ENCODE data around the gene PPP1R2.
"Not testable (repeated sequence)": the region's sequence is repeated elsewhere in the genome, so short reads cannot be mapped to it uniquely, and the experiment has no call there.

Gene PPP1R2

DNA sequence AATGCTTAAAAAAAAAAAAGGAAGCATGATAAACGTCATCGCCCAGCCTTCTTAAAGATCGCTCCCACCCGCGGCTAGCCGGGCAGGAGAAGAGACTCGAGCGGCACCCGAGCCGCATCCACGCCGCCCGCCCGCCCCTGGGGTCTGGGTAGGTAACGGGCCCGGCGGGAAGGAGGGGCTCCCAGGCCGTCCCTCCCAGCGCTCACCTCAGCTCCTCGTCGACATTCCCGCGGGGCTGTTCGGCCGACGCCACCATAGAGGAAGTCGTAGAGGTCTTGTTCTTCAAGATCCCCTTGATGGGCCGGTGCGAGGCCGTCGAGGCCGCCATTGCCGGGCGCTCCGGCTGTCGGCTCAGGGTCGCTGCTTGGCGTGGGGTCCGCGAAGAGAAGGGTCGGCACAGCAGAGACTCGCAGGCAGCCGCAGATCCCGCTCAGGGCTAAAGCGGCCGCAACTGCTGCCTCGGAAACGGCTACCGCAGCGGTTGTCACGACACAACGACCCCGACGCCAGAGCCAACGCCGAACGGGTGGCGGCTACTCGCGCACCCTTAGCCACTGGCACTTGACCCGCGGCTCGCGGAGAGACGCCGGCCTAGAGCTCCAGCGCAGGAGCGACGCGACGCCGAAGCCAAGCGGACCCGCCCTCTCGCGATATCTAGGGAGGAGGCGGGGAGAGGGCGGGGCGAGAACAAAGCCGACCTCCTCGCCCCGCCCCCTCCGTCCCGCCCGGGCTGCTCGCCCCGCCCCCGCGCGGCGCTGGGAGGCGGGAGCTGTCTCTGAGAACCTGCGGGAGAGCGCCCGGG is at the start of gene PPP1R2:
PPP1R2 (minus strand) TSS at position 628 of the 802 bp plus-strand sequence; CDS start at position 328, 300 bp downstream.
- peak; percentile 77 for ATAC-seq
- Mint-ChIP-seq H3K27ac (peak within 1 kb of the TSS; percentile 85), H3K9me3 (no peaks in the 10 kb centered on the region), H3K27me3 (no peaks in the 10 kb centered on the region), H3K4me3 (peak within 1 kb of the TSS; percentile 85), H3K36me3 (ENCODE audit: low read depth) (peaks cover 24% of the 10 kb centered on the region), H3K4me1 (peaks cover 73% of the 10 kb centered on the region)
- DNase-seq: peak; percentile 94

DNA sequence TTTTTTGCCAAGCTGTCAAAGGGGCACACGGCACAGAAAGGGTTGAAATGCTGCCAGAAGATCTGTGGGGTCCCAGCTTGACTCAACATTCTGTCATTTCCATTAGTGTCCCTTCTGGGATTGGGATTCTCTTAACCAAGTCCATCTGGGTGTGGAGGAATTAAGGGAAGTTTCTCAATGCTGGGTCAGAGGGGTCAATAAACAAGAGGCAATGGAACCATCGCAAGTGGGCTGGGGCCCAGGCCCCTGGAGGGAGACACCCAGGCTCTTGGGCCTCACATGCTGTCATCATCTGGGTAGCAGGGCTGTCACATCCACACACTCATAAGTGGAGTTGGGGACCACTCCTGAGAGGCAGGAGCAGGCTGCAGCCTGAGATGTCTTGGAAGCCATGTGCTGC is 48.7 kb upstream of the PPP1R2 start:
- no peak for ATAC-seq
- Mint-ChIP-seq H3K27ac (no peak overlapping the region), H3K4me3 (no peak overlapping the region), H3K4me1 (no peaks in the 10 kb centered on the region), H3K27me3 (no peaks in the 10 kb centered on the region), H3K9me3 (no peaks in the 10 kb centered on the region), H3K36me3 (ENCODE audit: low read depth) (no peaks in the 10 kb centered on the region)
- DNase-seq: no peak

DNA sequence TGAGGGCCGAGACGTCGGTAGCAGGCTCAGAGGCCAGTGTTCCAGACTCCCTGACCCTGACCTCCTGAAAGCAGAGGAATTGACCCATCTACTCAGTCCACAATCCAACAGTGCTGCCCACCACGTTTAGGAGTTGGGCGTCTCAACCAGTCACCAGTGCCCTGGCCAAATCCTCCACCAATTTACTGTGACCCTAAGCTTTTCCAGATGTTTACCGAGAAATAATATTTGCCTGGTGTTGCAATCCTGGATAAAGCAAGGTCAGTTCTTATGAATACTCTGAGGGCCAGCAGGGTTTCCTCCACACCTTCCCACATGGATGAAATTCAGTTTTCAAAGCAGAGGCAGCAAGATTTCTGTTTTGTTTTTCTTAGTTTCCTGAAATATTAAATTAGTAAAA is 48.1 kb upstream of the PPP1R2 start:
- H3K27ac Mint-ChIP-seq: no peak overlapping the region
- ATAC-seq (no peak), DNase-seq (no peak)
- H3K36me3 Mint-ChIP-seq (ENCODE audit: low read depth): no peaks in the 10 kb centered on the region
- no peaks in the 10 kb centered on the region for H3K4me1 Mint-ChIP-seq
- no peak overlapping the region for H3K4me3 Mint-ChIP-seq
- no peaks in the 10 kb centered on the region for H3K9me3 Mint-ChIP-seq
- H3K27me3 Mint-ChIP-seq: no peaks in the 10 kb centered on the region

DNA sequence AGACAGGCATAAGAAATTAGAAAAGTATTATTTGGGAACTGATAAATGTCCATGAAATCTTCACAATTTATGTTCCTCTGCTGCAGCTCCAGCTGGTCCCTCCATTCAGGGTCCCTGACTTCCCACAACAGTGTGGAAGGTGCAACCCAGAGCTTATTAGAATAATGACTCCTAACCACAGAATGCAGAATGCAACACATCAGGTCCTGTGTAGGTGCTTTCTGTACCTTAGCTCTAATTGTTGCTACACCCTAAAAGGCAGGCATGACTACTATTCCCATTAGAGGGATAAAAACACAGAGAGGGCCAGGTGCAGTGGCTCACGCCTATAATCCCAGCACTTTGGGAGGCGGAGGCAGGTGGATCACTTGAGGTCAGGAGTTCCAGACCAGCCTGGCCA is 47.3 kb upstream of the PPP1R2 start:
- not testable (repeated sequence) for H3K9me3 Mint-ChIP-seq; DNase-seq; H3K27ac Mint-ChIP-seq; H3K27me3 Mint-ChIP-seq; H3K36me3 Mint-ChIP-seq (ENCODE audit: low read depth); H3K4me1 Mint-ChIP-seq; ATAC-seq; H3K4me3 Mint-ChIP-seq

DNA sequence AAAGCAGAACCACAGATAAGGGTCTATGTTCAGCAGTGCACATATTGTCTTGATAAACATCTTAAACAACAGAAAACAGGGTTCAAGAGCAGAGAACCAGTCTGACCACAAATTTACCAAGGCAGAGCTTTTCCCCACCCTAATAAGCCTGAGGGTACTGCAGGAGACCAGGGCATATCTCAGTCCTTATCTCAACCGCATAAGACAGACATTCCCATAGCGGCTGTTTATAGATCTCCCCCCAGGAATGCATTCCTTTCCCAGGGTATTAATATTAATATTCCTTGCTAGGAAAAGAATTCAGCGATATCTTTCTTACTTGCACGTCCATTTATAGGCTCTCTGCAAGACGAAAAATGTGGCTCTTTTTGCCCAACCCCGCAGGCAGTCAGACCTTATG is 46.7 kb upstream of the PPP1R2 start:
- not testable (repeated sequence) for H3K9me3 Mint-ChIP-seq; DNase-seq; H3K36me3 Mint-ChIP-seq (ENCODE audit: low read depth); H3K27me3 Mint-ChIP-seq; H3K27ac Mint-ChIP-seq; H3K4me1 Mint-ChIP-seq; ATAC-seq; H3K4me3 Mint-ChIP-seq

DNA sequence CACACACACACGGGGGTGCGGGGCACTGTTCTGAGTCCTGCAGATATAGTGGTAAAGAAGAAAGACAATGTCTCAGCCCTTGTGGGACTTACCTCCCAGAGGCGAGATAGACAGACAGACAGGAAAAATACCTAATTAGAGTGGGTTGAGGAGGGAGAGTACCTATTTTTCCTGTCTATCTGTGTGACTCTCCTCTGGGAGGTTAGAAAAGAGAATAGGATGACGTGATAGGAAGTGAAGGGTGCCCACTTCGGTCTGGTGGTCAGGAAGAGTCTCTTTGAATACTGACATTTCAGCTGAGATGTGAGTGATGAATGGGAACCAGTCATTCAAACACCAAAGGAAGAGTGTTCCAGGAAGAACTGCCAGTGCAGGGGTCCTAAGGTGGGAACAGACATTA is 44.7 kb upstream of the PPP1R2 start:
- no peaks in the 10 kb centered on the region for H3K27me3 Mint-ChIP-seq
- peaks cover 5% of the 10 kb centered on the region for H3K4me1 Mint-ChIP-seq
- H3K9me3 Mint-ChIP-seq: no peaks in the 10 kb centered on the region
- no peak overlapping the region for H3K4me3 Mint-ChIP-seq
- no peak overlapping the region for H3K27ac Mint-ChIP-seq
- ATAC-seq (peak; percentile 84), DNase-seq (peak; percentile 36)
- H3K36me3 Mint-ChIP-seq (ENCODE audit: low read depth): no peaks in the 10 kb centered on the region

DNA sequence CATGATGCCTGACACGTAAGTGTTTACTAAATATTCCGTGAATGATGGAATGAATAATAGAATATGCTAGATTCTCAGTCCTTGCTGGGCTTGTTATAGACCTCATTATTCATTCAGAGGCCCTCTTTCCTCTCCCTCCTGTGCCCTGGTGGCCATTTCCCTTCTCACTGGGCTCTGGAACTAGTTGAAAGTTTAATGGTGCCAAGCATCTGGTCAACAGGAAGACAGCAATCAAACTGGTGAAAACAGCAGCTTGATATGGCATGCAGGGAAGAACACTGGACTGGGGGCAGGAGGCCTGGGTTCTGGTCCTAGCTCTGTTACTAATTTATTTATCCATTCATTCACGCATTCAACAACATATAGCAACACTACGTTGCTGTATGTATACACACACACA is 44.3 kb upstream of the PPP1R2 start:
- DNase-seq (no peak), ATAC-seq (no peak)
- no peaks in the 10 kb centered on the region for H3K9me3 Mint-ChIP-seq
- H3K4me1 Mint-ChIP-seq: peaks cover 5% of the 10 kb centered on the region
- no peak overlapping the region for H3K27ac Mint-ChIP-seq
- no peak overlapping the region for H3K4me3 Mint-ChIP-seq
- H3K27me3 Mint-ChIP-seq: no peaks in the 10 kb centered on the region
- H3K36me3 Mint-ChIP-seq (ENCODE audit: low read depth): no peaks in the 10 kb centered on the region

DNA sequence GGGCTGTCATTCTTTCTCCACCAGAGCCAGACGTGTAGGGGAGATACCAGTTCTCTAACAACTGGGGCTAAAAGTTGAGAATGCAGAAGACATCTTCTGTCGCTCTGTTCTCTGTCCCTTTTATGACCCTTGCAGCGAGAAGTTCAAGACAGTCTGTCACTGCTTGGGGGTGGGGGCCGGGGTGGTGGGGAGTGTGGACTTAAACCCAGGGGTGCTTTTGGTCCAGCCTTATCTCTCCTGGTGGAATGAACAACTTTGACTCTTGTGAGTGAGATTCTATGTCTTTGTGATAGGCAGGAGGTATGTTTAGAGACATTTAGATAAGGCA is 41.4 kb upstream of the PPP1R2 start:
- no peaks in the 10 kb centered on the region for H3K36me3 Mint-ChIP-seq (ENCODE audit: low read depth)
- DNase-seq: no peak
- H3K4me1 Mint-ChIP-seq: peaks cover 11% of the 10 kb centered on the region
- H3K27ac Mint-ChIP-seq: no peak overlapping the region
- H3K9me3 Mint-ChIP-seq: no peaks in the 10 kb centered on the region
- no peaks in the 10 kb centered on the region for H3K27me3 Mint-ChIP-seq
- no peak for ATAC-seq
- no peak overlapping the region for H3K4me3 Mint-ChIP-seq

DNA sequence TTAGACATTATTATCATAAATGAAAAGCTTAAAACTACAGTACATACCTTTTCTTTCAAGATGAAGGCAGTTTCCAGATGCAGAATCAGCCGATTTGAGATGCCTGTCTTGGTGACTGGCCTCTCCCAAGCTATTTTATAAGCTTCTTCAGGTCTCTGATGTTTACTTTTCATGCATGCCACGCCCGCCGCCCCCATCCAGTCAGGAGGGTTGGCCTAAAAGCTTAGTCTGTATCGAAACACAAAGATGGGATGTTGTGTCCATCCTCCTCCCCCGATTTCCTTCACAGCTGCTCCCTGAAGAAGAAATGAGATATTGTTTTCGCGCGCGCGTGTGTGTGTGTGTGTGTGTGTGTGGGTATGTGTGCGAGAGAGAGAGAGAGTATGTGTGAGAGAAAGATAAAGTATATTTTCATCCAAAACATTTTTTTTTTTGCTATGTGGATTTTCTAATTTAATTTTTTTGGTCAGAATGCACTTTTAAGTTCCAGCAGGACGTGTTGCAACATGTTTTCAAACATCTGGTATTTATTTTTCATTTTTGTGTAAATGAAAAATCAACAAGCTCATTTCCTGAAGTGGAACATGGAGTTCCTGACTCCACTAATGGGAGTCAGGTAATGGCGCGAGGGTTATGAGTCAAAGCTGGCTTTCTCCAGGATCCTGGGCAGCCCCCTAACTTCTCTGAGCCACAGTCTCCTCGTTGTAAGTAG is 40.9 kb upstream of the PPP1R2 start, which contains the start of gene APOD:
APOD (minus strand) TSS at position 110 of the 712 bp plus-strand sequence. CDS start 4,479 bp downstream, outside the sequence.
- Mint-ChIP-seq H3K27me3 (no peaks in the 10 kb centered on the region), H3K4me1 (peaks cover 11% of the 10 kb centered on the region), H3K4me3 (no peak within 1 kb of the TSS), H3K27ac (no peak within 1 kb of the TSS), H3K9me3 (no peaks in the 10 kb centered on the region), H3K36me3 (ENCODE audit: low read depth) (no peaks in the 10 kb centered on the region)
- ATAC-seq (no peak), DNase-seq (no peak)

DNA sequence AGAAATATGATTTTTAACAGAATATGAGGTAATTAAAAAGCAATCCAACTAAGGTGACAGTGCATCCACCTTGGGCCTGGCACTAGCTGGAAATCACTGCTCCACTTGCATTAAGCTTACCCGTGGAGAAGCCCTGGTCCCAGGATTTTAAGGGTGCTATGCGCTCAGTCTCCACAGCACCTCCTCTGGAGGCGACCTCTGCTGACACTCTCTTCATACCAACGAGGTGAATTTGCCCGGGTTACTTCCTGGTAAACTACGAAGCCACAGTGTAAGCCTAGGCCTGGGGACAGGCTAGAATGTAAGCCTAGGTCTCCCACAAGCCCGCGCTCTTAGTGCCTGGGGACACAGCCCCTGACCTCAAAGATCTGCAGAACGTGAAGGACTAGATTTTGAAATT is 39.8 kb upstream of the PPP1R2 start:
- ATAC-seq (no peak), DNase-seq (no peak)
- no peaks in the 10 kb centered on the region for H3K36me3 Mint-ChIP-seq (ENCODE audit: low read depth)
- H3K9me3 Mint-ChIP-seq: no peaks in the 10 kb centered on the region
- no peak overlapping the region for H3K27ac Mint-ChIP-seq
- no peaks in the 10 kb centered on the region for H3K27me3 Mint-ChIP-seq
- peaks cover 11% of the 10 kb centered on the region for H3K4me1 Mint-ChIP-seq
- H3K4me3 Mint-ChIP-seq: no peak overlapping the region

DNA sequence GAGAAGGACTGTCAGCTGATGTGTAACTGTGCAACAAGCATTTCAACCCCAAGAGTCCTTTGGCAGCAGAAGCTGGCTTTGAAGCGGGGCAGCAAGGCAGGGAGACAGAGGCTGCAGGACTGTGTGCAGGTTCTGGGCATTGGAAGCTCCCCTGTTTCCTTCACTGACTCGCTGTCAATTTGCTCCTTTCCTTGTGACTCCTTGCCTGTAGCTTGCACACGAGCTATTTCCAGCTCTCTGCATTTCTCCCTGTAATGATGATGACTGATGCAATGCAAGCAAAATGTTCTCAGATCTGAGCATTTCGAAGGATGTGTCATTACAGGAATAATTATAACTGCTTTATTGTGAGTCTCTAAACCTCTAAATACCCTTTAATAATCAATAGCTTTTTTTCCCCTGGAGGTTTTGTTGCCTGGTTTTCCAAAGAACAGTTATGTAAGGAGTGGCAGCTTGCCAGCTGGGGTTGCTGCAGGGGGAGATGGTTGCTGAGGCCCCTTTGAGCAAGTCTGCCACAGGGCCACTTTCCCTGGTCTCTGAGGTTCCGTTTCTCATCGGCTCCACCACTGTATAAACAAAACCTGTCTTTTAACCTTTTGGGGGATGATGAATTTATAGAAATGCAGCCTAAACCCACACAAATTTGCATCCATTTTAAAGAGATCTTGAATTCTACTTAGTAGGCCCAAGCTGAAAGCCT is 37.8 kb upstream of the PPP1R2 start:
- Mint-ChIP-seq H3K36me3 (ENCODE audit: low read depth) (no peaks in the 10 kb centered on the region), H3K4me1 (peaks cover 11% of the 10 kb centered on the region), H3K27ac (no peak overlapping the region), H3K27me3 (peaks cover 1% of the 10 kb centered on the region), H3K9me3 (no peaks in the 10 kb centered on the region), H3K4me3 (no peak overlapping the region)
- DNase-seq (no peak), ATAC-seq (no peak)

DNA sequence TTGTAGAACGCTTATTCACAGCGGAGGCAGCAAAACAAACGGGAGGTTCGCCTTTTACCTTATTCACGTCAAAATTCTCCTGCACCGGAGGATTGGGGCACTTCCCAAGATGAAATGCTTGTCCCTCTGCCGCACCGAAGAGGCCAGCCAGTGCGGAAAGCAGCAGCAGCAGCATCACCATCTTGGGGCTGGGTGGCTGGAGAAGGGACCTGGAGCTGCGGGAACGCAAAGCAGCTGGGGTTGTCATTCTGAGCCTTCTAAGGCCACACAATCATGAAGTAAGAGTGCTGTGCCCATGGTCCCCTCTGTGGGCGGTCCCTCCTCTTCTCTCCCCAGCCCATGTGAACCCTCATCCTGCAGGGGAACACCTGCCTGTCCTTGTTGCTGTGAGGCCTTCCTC is 36.2 kb upstream of the PPP1R2 start:
- H3K9me3 Mint-ChIP-seq: no peaks in the 10 kb centered on the region
- H3K4me1 Mint-ChIP-seq: peaks cover 8% of the 10 kb centered on the region
- H3K4me3 Mint-ChIP-seq: no peak overlapping the region
- no peak overlapping the region for H3K27ac Mint-ChIP-seq
- ATAC-seq: no peak
- no peaks in the 10 kb centered on the region for H3K36me3 Mint-ChIP-seq (ENCODE audit: low read depth)
- DNase-seq: no peak
- H3K27me3 Mint-ChIP-seq: peaks cover 1% of the 10 kb centered on the region

DNA sequence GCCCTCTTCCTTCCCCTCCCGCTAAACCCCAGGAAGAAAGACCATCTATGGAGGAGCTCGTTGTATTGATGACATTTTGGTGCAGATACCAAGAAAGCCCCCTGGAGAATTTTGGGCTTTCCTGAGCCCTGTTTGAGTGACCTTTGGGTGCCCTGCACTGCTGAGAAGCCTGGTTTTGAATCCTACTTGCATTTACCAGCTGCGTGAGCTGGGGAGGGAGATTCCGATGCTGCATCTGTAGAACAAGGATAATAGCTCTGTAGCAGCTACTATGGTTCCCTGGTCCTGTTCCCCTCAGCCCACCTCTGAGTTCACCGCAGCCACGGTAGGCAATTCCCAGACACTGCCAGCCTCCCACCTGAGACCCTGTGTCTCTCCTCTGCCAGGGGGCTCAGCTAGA is 35.4 kb upstream of the PPP1R2 start:
- ATAC-seq (no peak), DNase-seq (no peak)
- H3K27me3 Mint-ChIP-seq: peaks cover 1% of the 10 kb centered on the region
- H3K36me3 Mint-ChIP-seq (ENCODE audit: low read depth): no peaks in the 10 kb centered on the region
- no peak overlapping the region for H3K27ac Mint-ChIP-seq
- H3K4me3 Mint-ChIP-seq: no peak overlapping the region
- H3K4me1 Mint-ChIP-seq: peaks cover 6% of the 10 kb centered on the region
- H3K9me3 Mint-ChIP-seq: no peaks in the 10 kb centered on the region

DNA sequence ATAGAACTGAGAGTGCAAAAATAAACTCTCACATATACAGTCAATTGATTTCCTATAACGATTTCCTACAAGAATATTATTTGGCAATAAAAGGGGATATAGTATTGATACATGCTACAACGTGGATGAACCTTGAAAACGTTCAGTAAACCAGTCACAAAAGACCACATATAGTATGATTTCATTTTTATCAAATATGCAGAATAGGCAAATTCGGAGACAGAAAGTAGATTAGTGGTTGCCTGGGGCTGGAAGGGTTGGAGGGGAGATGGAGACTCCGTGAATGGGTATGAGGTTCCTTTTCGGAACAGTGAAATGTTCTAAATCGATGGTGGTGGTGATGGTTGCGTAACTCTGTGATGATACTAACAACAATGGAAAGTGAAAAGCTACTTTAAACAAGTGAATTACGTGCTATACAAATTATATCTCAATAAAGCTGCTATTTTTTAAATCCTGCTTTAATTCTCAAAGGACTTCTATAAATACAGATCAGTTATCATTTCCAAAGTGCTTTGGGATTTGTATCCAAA is 34.6 kb upstream of the PPP1R2 start:
- no peak overlapping the region for H3K27ac Mint-ChIP-seq
- no peak for DNase-seq
- H3K36me3 Mint-ChIP-seq (ENCODE audit: low read depth): no peaks in the 10 kb centered on the region
- no peaks in the 10 kb centered on the region for H3K9me3 Mint-ChIP-seq
- H3K27me3 Mint-ChIP-seq: peaks cover 1% of the 10 kb centered on the region
- H3K4me1 Mint-ChIP-seq: peaks cover 6% of the 10 kb centered on the region
- no peak overlapping the region for H3K4me3 Mint-ChIP-seq
- ATAC-seq: no peak
